Stimulated activated CD8-positive, alpha-beta memory T cell treated with anti-CD3 and anti-CD28 coated beads, Interleukin-12 subunit alpha, Interleukin-12 subunit beta, amount 100 ng/mL, for 1 hour (primary cell): ENCODE data around the gene ZNF80.
"Not testable (repeated sequence)": the region's sequence is repeated elsewhere in the genome, so short reads cannot be mapped to it uniquely, and the experiment has no call there.

Experiments
- DNase-seq: peaks from one replicate; pipeline ENCODE4 v3.0.0-alpha.2; 2020; ENCODE audit warnings: low read depth

ZNF80 gene

DNA sequence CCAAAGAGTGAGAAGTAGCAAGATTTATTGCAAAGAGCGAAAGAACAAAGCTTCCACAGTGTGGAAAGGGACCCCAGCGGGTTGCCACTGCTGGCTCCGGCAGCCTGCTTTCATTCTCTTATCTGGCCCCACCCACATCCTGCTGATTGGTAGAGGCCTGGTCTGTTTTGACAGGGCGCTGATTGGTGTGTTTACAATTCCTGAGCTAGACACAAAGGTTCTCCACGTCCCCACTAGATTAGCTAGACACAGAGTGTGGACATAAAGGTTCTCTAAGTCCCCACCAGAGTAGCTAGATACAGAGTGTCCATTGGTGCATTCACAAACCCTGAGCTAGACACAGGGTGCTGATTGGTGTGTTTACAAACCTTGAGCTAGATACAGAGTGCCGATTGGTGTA, at the start of gene ZNF80:
Gene ZNF80 (minus strand): TSS at position 101 of the 400 bp plus-strand sequence. CDS start 504 bp downstream, outside the sequence.
- DNase-seq = not testable (repeated sequence)

DNA sequence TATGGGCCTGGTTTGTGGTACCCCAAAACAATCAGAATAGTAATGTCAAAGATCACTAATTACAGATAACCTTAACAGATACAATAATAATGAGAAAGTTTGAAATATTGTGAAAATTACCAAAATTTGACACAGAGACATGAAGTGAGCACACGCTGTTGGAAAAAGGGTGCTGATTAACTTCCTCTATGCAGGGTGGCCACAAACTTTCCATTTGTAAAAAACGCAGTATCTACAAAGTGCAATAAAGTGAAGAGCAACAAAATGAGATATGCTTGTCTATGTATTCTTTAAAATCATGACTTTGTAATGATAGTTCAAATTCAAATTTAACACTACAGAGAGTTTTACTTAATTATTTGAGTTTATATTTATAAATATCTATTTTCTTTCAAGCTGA, 48.9 kb upstream of the ZNF80 start:
- DNase-seq = no peak

DNA sequence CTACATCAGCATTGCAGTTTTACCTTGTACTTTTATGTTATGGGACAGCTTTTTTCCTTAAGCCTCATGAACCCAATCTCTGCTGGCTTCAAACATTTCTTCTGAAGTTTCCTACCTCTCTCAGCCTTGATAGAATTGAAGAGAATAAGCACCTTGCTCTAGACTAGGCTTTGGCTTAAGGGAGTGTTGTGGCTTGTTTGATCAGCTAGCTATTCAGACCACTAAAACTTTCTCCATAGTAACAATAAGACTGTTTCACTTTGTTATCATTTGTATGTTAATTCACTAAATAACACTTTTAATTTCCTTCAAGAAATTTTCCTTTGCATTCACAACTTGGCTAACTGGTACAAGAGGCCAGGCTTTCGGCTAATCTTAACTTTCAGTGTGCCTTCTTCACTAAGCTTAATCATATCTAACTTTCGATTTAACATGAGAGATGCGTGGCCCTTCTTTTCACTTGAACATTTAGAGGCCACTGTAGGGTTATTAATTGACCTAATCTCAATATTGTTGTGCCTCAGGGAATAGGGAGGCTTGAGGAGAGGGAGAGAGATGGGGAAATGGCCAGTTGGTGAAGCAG, 48.4 kb upstream of the ZNF80 start:
- DNase-seq = no peak

DNA sequence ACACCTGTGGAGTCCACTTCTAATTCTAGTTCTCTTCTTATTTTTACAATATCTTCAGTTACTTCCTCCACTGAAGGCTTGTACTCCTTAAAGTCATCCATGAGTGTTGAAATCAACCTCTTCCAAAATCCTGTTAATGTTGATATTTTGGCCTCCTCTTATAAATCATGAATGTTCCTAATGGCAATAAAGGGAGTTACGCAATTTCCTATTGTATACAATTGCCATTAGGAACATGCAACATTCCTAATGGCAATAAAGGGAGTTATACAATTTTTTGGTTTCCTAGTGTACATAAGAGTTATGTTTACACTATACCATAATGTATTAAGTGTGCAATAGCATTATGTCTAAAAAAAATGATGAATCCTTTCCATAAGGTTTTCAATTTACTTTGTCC, 47.3 kb upstream of the ZNF80 start:
- DNase-seq = no peak

DNA sequence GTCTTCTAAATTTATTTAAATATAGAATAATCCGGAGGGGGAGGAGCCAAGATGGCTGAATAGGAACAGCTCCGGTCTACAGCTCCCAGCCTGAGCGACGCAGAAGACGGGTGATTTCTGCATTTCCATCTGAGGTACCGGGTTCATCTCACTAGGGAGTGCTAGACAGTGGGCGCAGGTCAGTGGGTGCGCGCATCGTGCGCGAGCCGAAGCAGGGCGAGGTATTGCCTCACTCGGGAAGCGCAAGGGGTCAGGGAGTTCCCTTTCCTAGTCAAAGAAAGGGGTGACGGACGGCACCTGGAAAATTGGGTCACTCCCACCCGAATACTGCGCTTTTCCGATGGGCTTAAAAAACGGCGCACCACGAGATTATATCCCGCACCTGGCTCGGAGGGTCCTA, 39.5 kb upstream of the ZNF80 start:
- DNase-seq = not testable (repeated sequence)

DNA sequence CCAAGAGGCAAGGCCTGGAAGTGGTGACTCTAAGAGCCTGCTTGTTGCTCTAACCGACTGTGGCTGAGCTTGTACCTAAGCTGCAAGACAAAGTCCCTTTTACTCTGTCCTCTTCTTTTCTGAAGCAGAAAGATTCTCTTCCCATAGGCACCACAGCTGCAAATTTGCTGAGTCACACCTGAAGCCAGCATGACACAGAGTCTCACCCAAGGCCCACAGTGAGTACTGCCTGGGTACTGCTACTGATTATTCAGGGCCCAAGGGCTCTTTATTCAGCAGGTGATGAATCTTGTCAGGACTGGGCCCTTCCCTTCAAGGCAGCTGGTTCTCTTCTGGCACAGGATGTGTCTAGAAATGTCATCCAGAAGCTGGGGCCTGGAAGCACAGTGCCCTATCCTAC, 37.6 kb upstream of the ZNF80 start:
- no peak for DNase-seq

DNA sequence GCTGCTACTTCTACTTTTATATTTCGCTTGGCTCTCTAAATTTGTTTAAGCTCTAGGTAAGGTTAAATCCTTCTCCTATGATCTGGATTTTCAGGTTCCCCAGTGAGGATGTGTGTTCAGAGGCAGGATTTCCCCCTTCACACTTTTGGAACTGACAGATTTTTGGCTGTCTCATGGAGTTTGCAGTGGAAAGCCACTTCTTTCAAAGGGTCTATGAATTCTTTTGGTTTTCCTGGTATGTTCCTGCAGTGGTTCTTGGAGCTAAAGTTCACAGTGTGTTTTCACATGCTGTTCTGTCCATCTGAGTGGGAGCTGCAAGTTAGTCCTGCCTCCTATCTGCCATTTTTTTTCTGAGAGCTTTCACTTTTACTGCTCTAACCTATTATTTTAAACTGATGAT, 34.9 kb upstream of the ZNF80 start:
- no peak for DNase-seq

DNA sequence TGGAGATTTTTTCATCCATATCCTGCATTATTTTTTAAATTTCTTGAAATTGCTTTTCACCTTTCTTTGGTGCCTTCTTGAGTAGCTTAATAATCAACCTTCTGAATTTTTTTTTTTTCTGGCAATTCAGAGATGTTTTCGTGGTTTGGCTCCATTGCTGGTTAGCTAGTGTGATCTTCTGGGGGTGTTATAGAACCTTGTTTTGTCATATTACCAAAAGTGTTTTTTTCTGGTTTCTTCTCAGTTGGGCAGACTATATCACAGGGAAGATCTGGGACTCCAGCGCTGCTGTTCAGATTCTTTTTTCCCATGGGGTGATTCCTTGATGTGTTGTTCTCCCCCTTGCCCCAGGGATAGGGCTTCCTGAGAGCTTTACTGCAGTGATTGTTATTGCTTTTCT, 32.6 kb upstream of the ZNF80 start:
- DNase-seq = no peak

DNA sequence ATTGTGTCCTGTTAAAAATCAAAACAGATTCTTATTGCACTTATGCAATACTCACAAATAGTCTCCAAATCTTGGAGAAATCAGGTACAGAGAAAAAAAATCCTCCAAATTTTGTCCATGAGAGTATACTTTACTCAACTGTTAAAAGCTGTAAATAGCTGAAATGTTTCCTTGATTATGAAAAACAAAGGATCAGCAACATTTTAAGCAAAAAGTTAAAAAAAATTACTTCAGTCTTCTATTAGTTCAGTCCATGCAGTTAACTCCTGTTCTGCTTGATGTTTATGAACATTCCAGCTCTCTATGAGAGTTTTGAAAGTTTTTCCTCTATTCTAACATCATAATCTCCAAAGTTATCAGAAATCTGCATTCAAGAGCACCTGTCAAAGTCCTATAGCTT, 22.8 kb upstream of the ZNF80 start:
- DNase-seq = no peak

DNA sequence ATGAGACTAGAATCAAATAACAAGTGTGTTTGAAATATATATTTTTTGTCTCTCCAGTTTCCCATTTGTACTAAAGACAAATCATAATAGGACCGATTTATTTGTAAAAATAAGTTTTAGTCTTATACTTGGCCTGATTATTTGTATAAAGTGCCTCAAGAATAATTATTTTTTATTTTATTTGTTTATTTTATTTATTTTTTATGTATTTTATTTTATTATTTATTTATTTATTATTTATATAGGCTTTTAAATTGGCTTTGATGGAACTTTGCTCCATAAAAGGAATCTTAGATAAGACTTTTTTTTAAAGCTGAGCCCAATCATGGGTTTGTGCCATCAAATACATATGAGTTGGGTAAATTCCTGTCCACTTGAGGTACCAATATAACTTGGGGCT, 22.2 kb upstream of the ZNF80 start:
- DNase-seq = no peak

DNA sequence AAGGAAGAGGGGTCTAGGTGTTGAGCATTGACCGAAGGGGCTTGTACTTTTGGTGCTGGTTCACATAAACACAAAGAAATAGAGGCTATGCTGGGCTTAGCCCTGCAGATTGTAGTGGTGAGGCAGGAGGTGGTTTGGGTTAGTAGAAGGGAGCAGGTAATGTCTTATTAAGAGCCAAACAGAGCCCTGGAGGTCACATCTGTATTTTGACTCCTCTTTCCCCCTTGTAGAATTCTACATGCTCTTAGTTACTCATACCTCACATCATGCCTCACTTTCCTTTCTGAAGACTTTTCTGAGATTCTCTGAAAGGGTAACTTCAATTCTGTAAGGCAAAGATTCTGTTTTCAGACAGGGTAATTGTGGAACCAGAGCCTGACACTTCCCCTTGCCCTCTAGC, 16.1 kb upstream of the ZNF80 start:
- DNase-seq = no peak

DNA sequence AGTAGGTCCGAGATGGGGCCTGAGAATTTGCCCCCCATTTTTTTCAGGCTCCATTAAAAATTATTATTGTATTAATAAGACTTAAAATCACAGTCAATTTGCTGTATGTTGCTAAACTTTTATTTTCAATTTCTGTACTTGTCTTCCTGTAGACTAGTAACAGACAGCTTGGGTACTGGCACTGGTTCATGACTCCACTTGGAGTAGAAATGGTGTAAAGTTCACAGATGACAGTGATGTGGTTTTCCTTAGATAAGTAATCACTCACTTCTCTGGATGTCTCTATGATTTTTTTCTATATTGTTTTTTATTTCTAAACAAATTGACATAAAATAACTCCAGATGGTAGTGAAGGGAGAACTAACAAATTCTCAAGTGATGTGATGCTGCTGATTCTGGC, 15.6 kb upstream of the ZNF80 start:
- DNase-seq = no peak

DNA sequence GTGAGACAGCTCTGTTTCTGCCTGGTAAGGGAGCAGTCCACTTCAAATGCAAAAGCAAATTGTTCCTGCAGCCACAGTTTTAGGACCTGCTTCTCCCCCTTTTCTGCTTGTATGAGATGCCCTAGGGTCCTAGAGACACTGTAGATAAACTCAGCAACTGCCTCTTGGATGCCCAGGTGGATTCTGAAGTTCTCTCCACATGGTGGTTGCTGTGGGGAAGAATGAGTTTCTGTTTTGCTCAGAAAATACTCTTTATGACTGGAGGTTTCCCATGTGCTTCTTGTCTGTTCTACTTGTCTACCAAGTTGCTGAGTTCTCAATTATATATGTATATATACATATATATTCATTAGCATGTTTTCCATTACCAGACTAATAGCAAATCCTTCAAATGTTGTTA, 5.6 kb upstream of the ZNF80 start:
- no peak for DNase-seq

DNA sequence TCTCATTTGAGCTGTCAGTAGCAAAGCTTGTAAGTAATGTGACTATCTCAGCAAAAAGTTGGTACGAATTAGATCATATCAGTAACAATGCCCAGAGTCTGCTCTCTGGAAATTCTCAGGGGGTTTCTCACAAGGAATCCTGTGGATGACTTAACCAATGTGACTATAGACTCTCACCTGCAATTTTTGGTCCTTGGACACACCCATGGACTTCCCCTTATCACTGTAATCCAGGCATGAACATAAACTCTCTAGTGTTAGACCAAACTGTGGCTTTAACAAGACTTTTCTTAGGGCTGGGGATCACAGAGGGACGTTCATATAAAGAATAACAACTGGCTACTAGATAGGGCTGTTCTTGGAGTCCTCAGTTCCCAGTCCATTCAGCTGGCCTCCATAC, 3.9 kb upstream of the ZNF80 start:
- no peak for DNase-seq

DNA sequence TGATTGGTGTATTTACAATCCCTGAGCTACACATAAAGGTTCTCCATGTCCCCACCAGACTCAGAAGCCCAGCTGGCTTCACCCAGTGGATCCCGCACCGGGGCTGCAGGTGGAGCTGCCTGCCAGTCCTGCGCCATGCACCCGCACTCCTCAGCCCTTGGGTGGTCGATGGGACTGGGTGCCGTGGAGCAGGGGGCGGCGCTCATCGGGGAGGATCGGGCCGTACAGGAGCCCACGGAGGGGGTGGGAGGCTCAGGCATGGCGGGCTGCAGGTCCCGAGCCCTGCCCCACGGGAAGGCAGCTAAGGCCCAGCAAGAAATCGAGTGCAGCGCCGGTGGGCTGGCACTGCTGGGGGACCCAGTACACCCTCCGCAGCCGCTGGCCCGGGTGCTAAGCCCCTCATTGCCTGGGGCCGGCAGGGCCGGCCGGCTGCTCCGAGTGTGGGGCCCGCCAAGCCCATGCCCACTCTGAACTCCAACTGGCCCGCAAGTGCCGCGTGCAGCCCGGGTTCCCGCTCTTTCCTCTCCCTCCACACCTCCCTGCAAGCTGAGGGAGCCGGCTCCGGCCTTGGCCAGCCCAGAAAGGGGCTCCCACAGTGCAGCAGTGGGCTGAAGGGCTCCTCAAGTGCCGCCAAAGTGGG, 888 bp upstream of the ZNF80 start:
- not testable (repeated sequence) for DNase-seq

DNA sequence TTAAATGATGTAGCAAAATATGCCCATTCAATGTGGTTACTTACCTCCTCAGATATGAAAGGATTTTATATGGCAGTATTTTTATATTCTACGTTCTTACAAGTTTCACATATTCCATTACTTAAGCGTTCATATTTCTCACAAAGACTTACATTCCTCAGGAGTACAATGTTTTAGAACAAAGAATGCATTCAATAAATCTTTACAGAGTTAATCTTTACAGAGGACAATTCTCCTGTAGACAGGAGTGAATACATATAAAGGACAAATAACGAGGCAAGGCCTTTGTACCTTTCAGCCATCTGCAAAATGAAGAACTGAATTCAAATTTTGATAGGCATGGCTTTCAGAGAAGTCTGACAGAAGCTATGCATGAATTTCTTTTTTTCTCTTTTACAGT, 1.9 kb downstream of the ZNF80 start:
- DNase-seq = no peak

DNA sequence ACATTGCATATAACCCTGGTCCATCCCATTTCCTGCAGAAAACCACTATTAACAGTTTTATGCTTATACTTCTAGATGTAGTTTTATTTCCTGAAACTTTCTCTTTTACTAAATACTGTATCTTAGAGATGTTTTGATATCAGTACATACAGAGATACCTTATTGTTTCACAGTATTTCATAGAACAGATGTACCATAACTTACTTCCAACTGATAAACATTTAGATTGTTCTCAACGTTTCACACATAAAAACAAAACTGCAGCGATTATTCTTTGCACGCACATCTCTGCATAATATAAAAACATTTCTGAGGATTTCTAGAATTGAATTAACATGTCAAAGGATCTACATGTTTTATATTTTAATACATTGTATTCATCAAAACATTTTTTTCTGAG, 2.6 kb downstream of the ZNF80 start:
- DNase-seq = no peak

DNA sequence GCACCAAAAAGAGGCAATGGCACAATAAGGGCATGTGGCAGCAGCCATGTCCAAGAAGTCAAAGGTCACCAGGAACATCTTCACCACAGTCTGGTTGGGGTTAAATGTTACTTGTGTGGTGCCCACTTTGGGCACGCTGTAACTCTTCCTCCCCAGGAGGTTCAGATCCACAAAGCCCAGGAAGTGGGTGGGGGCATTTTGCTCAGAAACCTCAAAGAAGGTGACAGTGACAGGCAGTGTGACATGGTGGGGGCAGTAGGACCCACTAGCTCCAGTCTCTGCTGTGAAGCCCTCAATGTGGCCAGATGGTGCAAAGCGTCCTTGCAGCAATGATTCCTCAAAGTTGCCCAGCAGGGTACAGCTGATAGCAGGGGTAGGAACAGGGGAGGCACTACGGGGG, 5.8 kb downstream of the ZNF80 start:
- no peak for DNase-seq

DNA sequence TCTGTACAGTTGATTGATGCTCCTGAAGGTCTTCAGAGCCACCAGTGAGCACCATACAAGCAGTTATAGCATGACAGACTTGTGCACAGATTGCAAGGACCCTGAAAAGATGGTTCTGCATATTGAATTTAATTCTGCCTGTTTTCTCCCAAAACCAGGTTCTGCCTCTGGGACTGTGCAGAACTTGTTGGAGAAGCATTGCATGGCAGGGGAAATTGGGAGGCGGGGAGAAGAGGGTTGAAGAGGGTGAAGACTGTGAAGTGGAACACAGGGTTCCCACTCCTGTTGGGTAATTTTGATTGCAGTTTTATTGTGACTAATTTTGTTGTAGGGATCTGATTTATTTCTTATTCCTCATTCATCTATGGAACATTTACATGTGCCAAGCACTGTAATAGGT, 10.3 kb downstream of the ZNF80 start:
- no peak for DNase-seq

DNA sequence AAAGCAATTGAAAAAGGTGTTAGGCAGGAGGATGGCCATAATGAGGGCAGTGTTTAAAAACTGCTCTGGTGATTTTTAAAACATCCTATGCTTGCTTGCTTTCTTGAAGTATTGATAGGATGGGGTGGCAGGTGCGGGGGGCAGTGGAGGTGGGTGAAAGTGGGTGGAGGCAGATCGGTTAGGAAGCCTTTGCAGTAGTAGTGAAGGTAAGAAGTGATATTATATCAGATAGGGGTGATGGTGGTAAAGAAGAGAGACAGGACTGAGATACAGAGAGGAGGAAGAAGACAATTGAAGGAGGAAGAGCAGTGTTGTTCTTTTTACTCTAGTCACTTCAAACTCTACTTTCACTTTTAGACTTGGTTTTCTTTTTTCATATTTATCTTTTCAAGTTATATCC, 11.1 kb downstream of the ZNF80 start:
- DNase-seq = no peak

DNA sequence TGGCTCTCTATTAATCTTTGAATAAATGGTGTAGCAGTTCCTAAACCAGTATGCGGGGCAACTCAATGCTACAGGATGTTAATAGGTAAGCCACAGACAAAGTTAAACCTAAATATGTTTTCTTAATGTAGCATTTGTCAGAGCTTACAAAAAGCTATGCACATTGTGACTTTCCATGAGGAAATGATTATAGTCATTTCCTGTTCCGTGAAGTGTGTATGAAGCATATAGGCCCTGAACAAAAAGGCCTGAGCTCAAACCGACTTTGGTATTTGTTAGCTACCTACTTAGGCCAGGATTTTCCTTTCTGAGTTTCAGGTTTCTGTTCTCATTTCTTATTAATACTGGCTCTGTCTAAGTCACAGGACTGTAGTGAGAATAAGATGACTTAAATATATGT, 14.2 kb downstream of the ZNF80 start:
- no peak for DNase-seq

DNA sequence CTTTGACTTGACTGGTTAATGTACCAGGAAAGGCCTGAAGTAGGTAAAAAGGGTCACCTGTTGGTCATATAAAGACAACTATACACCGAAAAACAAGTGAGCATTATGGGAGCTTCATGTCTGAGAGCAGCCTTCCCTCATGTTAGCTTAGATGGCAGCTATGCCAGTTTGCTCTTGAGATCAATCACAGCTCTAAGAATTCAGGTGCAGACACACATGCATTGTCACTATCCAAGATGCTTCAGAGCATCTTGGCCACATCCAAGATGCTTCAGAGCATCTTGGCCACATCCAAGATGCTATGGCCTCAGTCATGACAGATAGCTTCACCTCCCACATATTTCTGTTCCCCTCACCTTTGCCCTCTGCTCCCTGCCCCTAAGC, 15.5 kb downstream of the ZNF80 start:
- DNase-seq = no peak

DNA sequence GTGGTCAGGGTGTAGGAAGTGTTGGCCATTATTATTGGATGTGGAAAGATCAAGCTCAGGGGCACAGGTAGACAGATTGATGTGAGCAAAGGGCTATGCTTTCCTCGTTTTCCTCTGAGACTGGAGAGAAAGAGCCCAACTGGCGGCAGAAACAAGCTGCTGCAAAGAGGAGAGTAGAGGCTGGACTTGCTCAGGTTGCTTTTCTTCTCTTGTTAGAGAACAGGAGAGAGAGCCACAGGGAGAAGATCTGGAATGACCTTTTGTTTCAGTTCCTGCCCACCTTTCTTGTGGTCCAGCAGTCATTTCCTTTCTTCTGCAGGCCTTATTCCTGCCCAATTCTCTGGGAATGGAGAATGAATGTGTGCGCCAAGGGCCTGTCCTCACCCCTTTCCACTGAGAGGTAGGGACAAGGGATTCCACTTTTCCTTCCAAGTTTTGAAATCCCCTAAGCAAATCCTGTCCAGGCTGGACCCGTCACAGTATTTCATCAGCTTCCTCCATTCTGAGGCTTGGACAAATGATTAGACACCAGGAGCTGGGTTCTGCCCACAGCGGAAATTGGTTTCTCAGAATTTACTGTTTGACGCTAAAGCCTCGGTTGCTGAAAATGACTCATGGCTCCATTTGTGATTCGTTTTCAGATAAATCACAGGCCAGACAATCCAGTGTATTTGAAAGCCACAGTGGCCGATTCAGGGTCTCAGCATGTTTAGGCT, 16.1 kb downstream of the ZNF80 start:
- peak; percentile 33 for DNase-seq

DNA sequence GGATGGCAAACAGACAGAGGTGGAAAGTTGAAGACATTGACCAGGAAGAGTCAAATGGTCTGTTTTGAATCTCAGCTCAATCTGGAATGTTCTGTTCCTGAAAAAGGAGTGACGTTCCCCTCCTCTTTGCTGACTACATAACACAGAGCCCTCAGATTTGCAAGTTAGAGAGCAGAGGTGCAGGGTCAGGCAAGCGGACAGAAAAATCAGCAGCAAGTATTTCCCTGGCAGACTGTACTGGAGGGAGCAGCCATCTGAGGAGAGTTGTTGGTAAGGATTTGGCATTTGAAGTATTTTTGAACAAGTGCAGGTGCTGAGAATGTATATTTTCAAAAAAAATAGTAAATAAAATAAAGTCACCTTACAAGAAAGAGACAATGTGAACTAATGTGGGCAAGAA, 17.6 kb downstream of the ZNF80 start:
- DNase-seq = no peak
